Keratinocyte (primary cell): ENCODE measurements around the gene TYROBP. TPM values are rescaled to one million over a fixed set of nuclear protein-coding genes. Genes with fewer than 3 reads are reported as not detected.

Experiments used
- DNase-seq: peaks from one replicate; pipeline ENCODE4 v3.0.0-alpha.2; 2011; ENCODE audit warnings: low read depth, missing footprints, low spot score
- FAIRE-seq: peaks from 2 replicates; lab custom pipeline; 2011; peaks lifted over from hg19 to GRCh38; lab: Jason Lieb, UNC
- H2AFZ ChIP-seq: 2 replicates; pipeline ENCODE4 v1.6.0; 2012; ENCODE audit warnings: low read length, control low read depth, inconsistent platforms; ENCODE audit not compliant: control insufficient read depth
- H3K27ac ChIP-seq: 2 replicates; pipeline ENCODE4 v1.5.1; 2011; ENCODE audit warnings: low read length; ENCODE audit not compliant: control insufficient read depth, insufficient read depth
- H3K27me3 ChIP-seq: 3 replicates; pipeline ENCODE4 v1.6.0; 2011; ENCODE audit warnings: low read length; ENCODE audit not compliant: control insufficient read depth, insufficient read depth; ENCODE audit errors: extremely low read depth
- H3K36me3 ChIP-seq, 2 experiments: 2 replicates in 1 of 2; 3 replicates in 1 of 2; pipeline ENCODE4 v1.5.1; 2011; ENCODE audit warnings: low read length in 2 of 2, mild to moderate bottlenecking in 1 of 2; ENCODE audit not compliant: control insufficient read depth in 2 of 2, insufficient read depth in 2 of 2; ENCODE audit errors: extremely low read depth in 1 of 2
- H3K4me1 ChIP-seq: 3 replicates; pipeline ENCODE4 v1.5.1; 2011; ENCODE audit warnings: low read length; ENCODE audit not compliant: control insufficient read depth, insufficient read depth; ENCODE audit errors: extremely low read depth
- H3K4me2 ChIP-seq: 3 replicates; pipeline ENCODE4 v1.6.0; 2011; ENCODE audit warnings: low read depth, low read length; ENCODE audit not compliant: control insufficient read depth, insufficient read depth; ENCODE audit errors: extremely low read depth
- H3K4me3 ChIP-seq, 3 experiments: fragments of 200-600 bp in 1 of 3; sonication (generic) in 1 of 3; 2 replicates in 2 of 3; 3 replicates in 1 of 3; pipeline ENCODE4 v1.5.1; 2011 to 2016; ENCODE audit warnings: low read length in 3 of 3, mild to moderate bottlenecking in 3 of 3, control low read depth in 2 of 3, inconsistent platforms in 1 of 3, low read depth in 1 of 3, mixed read lengths in 1 of 3, mixed run types in 1 of 3, moderate library complexity in 1 of 3; ENCODE audit not compliant: control insufficient read depth in 2 of 3, insufficient read depth in 2 of 3; ENCODE audit errors: extremely low read depth in 1 of 3
- H3K79me2 ChIP-seq: 2 replicates; pipeline ENCODE4 v1.6.0; 2012; ENCODE audit warnings: low read length; ENCODE audit not compliant: control insufficient read depth, insufficient read depth
- H3K9ac ChIP-seq: 3 replicates; pipeline ENCODE4 v1.6.0; 2011; ENCODE audit warnings: low read length; ENCODE audit not compliant: control insufficient read depth, insufficient read depth; ENCODE audit errors: extremely low read depth
- H3K9me1 ChIP-seq: 3 replicates; pipeline ENCODE4 v1.6.0; 2011; ENCODE audit warnings: low read length; ENCODE audit not compliant: control insufficient read depth, insufficient read depth; ENCODE audit errors: extremely low read depth
- H3K9me3 ChIP-seq: 2 replicates; pipeline ENCODE4 v1.5.1; 2012; ENCODE audit warnings: low read depth, low read length; ENCODE audit not compliant: control insufficient read depth
- H4K20me1 ChIP-seq: 3 replicates; pipeline ENCODE4 v1.6.0; 2011; ENCODE audit warnings: low read length; ENCODE audit not compliant: control insufficient read depth, insufficient read depth; ENCODE audit errors: extremely low read depth
- CTCF ChIP-seq, 3 experiments: IDR thresholded peaks in 1 of 3; conservative IDR thresholded peaks in 1 of 3; optimal IDR thresholded peaks in 1 of 3; 2 replicates in 2 of 3; 3 replicates in 1 of 3; pipeline versions ENCODE3 to v1.5.1; 2011; ENCODE audit warnings: low read length in 3 of 3, mild to moderate bottlenecking in 3 of 3, moderate library complexity in 2 of 3, control low read depth in 1 of 3, inconsistent platforms in 1 of 3; ENCODE audit not compliant: insufficient read depth in 2 of 3; ENCODE audit errors: extremely low read depth in 1 of 3
- EZH2 ChIP-seq: IDR thresholded peaks from one replicate; pipeline ENCODE4 v1.6.1; 2012; ENCODE audit warnings: inconsistent platforms, mild to moderate bottlenecking, low read length, moderate library complexity
- dilution Hi-C: fragments of 300-500 bp; cut with MboI; formaldehyde crosslinking; loops from one replicate; pipeline ENCODE4 v1.7.0; 2020; ENCODE audit warnings: low sequenced_read_pairs; ENCODE audit not compliant: extremely low pct_ligation_motif_present
- polyA plus RNA-seq, 5 experiments: library from polyadenylated mRNA; depleted of rRNA in 3 of 5; stranded (reverse) in 3 of 5; stranded (forward) in 1 of 5; unstranded in 1 of 5; fragments of >200 nt; gene quantifications; 1 replicate in 1 of 5; 2 replicates in 3 of 5; 3 replicates in 1 of 5; pipeline versions ENCODE4 v1.2.1 to v1.2.3, GENCODE V29; 2011 to 2012; ENCODE audit warnings: missing spikeins in 2 of 5, low read depth in 1 of 5, low replicate concordance in 1 of 5

Gene TYROBP
- polyA plus RNA-seq, 1 donor (not counting 4 experiments of a cell fraction or from before 2014, with no cell fraction given) = not detected

- H3K27ac ChIP-seq = no peak overlapping the region
- H3K4me3 ChIP-seq = no peak overlapping the region
- no peak overlapping the region for H3K9ac ChIP-seq
- no peak overlapping the region for H3K4me2 ChIP-seq
- no peak for TF ChIP-seq CTCF (optimal IDR thresholded peaks at IDR 0.05 in 1 of 3, IDR thresholded peaks at IDR 0.05 in 1 of 3, conservative IDR thresholded peaks at IDR 0.05 in 1 of 3; ENCODE audit: extremely low read depth in 1 of 3, insufficient read depth in 2 of 3, low read length in 3 of 3)
- TF ChIP-seq EZH2 = no peak
- peaks cover 0 to 3% of the 10 kb centered on the region in 2 experiments for H3K36me3 ChIP-seq
- H3K9me1 ChIP-seq = no peaks in the 10 kb centered on the region
- no peaks in the 10 kb centered on the region for H4K20me1 ChIP-seq
- H3K9me3 ChIP-seq = no peaks in the 10 kb centered on the region
- H3K79me2 ChIP-seq = peaks cover 6% of the 10 kb centered on the region
- dilution Hi-C loops = no loop called here
- FAIRE-seq (no peak), DNase-seq (no peak)
- peaks cover 6% of the 10 kb centered on the region for H3K4me1 ChIP-seq
- no peaks in the 10 kb centered on the region for H3K27me3 ChIP-seq
- no peak overlapping the region for H2AFZ ChIP-seq
These were observed 34.1 kb upstream of the TYROBP start for GRCh38 chr19:35942235-35942634.

- Histone ChIP-seq H3K9me3 (no peaks in the 10 kb centered on the region), H3K27ac (no peak overlapping the region), H3K9me1 (no peaks in the 10 kb centered on the region), H3K9ac (no peak overlapping the region), H4K20me1 (no peaks in the 10 kb centered on the region), H3K4me2 (no peak overlapping the region), H3K4me3 (no peak overlapping the region), H3K27me3 (no peaks in the 10 kb centered on the region), H3K4me1 (peaks cover 14% of the 10 kb centered on the region), H3K79me2 (peaks cover 9% of the 10 kb centered on the region), H3K36me3 (peaks cover 0 to 3% of the 10 kb centered on the region in 2 experiments), H2AFZ (no peak overlapping the region)
- no peak for DNase-seq
- TF ChIP-seq CTCF (optimal IDR thresholded peaks at IDR 0.05 in 1 of 3, IDR thresholded peaks at IDR 0.05 in 1 of 3, conservative IDR thresholded peaks at IDR 0.05 in 1 of 3; ENCODE audit: extremely low read depth in 1 of 3, insufficient read depth in 2 of 3, low read length in 3 of 3) = no peak
- no peak for TF ChIP-seq EZH2
- dilution Hi-C loops = no loop called here
- no peak for FAIRE-seq
These were observed 32.7 kb upstream of the TYROBP start for GRCh38 chr19:35940839-35941238.
